Skeletal muscle satellite cell (primary cell): Measurements from ENCODE around the gene FREM2.

ENCODE experiments used
- H3K27me3 ChIP-seq: 2 replicates; pipeline ENCODE4 v1.7.0; 2013; ENCODE audit warnings: low read length; ENCODE audit not compliant: control insufficient read depth, insufficient read depth
- H3K36me3 ChIP-seq: 2 replicates; pipeline ENCODE4 v1.7.0; 2013; ENCODE audit warnings: mild to moderate bottlenecking, control low read depth, low read length; ENCODE audit not compliant: insufficient read depth
- H3K4me1 ChIP-seq: 2 replicates; pipeline ENCODE4 v1.7.0; 2013; ENCODE audit warnings: low read length; ENCODE audit not compliant: control insufficient read depth, insufficient read depth
- H3K4me2 ChIP-seq: 2 replicates; pipeline ENCODE4 v1.7.0; 2013; ENCODE audit warnings: mild to moderate bottlenecking, low read length
- H3K4me3 ChIP-seq: 2 replicates; pipeline ENCODE4 v1.7.0; 2013; ENCODE audit warnings: low read length
- H3K9ac ChIP-seq: 2 replicates; pipeline ENCODE4 v1.7.0; 2013; ENCODE audit warnings: mild to moderate bottlenecking, low read depth, low read length, moderate library complexity
- H3K9me3 ChIP-seq: replicated peaks from 2 replicates; pipeline ENCODE4 v1.7.0; 2013; ENCODE audit warnings: mild to moderate bottlenecking, control low read depth, low read length

The FREM2 gene

DNA sequence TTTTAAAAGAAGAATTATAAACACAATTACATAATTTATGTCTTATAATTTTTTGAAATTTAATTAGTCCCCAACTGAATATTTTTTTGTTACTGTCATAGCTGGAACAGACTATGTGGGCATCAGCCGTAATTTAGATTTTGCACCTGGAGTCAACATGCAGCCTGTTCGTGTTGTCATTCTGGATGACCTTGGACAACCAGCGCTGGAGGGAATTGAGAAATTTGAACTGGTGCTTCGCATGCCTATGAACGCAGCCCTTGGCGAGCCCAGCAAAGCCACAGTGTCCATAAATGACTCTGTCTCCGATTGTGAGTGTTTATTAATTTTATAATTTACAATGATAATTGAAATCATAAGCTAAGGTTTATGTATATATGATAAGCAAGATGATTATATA lies 161.5 kb downstream of the FREM2 start:
- Histone ChIP-seq H3K4me1 (no peaks in the 10 kb centered on the region), H3K27me3 (peaks cover 2% of the 10 kb centered on the region), H3K9ac (no peak overlapping the region), H3K4me2 (no peak overlapping the region), H3K4me3 (no peak overlapping the region), H3K36me3 (no peaks in the 10 kb centered on the region), H3K9me3 (no peaks in the 10 kb centered on the region)

DNA sequence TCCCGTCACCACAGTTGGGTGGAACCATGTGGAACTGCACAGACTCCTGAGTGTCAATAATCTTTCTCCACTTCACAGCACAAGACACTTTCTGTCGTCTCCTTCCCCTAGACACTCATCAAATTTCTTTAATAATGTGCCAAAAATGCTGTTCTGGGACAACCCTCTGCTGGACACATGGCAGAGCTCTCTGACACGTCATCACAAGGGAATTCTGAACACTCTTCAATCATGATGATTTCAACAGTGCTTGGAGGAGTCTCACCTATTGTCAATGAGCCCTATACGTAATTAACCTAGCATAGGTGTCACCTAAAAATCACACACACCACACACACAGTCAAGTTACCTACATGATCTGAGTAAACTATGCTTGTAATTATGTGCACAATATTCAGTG lies 162.4 kb downstream of the FREM2 start:
- Histone ChIP-seq H3K4me2 (no peak overlapping the region), H3K9me3 (no peaks in the 10 kb centered on the region), H3K9ac (no peak overlapping the region), H3K4me3 (no peak overlapping the region), H3K36me3 (no peaks in the 10 kb centered on the region), H3K27me3 (peaks cover 2% of the 10 kb centered on the region), H3K4me1 (no peaks in the 10 kb centered on the region)

DNA sequence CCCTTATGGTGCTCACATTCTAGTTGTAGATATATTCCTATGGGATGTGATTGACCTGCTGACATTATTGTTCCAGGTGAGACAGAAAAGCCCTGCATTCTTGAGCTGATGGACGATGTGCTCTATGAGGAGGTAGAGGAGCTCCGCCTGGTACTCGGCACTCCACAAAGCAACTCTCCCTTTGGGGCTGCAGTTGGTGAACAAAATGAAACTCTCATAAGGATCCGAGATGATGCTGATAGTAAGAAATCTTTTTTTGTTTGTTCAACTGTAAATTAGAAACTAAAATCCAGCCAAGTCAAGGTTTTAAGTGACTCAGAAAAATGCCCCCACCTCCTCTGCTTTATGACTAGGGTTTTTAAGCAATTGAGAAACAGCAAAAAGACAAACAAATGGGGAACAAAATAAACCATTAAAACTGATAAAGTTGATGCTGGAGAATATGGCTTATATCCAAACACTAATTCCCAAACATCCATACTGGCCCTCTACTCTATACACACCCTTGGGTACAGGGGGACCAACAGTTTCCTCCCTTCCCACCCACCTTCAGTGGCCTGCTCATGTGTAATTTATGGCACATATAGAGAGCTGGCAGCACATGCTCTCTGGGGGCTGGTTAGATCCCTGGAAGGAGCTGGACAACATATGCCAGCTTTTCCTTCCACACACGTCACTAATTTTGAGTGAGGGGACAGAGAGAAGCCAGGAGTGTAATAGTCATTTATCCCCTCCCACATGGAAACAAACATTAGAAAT lies 164.2 kb downstream of the FREM2 start:
- Histone ChIP-seq H3K36me3 (no peaks in the 10 kb centered on the region), H3K4me3 (no peak overlapping the region), H3K27me3 (peaks cover 3% of the 10 kb centered on the region), H3K9me3 (no peaks in the 10 kb centered on the region), H3K9ac (no peak overlapping the region), H3K4me1 (no peaks in the 10 kb centered on the region), H3K4me2 (no peak overlapping the region)

DNA sequence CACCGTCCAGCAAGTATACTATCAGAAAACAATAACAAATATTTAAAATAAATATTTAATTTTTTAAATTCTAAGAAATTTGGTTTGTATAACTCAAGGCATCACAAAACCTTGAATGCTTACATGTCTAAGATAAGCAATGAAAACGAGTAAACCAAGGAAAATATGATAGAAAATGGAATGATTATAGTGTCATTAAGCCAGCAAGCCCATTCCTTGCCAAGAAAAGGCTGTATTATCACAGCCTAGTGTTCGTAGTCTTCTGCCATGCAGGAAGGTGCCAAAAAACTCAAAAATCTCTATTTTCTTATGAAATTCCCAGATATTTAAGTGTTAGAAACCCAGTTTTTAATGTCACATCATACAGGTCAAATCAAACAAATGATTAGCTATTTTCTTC lies 167.3 kb downstream of the FREM2 start:
- Histone ChIP-seq H3K27me3 (peaks cover 7% of the 10 kb centered on the region), H3K4me2 (no peak overlapping the region), H3K4me1 (no peaks in the 10 kb centered on the region), H3K9ac (no peak overlapping the region), H3K36me3 (no peaks in the 10 kb centered on the region), H3K9me3 (no peaks in the 10 kb centered on the region), H3K4me3 (no peak overlapping the region)

DNA sequence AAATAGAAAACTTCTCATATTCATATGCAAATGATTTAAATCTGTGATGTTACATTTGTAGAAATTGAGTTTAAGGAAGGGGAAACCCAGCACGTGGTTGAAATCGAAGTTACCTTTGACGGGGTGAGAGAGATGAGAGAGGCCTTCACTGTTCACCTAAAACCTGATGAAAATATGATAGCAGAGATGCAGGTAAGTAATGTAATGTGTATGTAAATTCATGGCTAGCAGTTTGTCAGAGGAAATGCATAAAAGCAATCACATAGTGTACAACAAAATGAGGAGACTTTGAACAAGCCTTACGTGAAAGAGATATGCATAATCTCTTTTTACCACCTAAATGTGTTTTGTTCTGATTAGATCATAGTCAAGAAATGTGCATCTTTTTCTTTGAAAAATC lies 169.2 kb downstream of the FREM2 start:
- Histone ChIP-seq H3K9ac (no peak overlapping the region), H3K4me2 (no peak overlapping the region), H3K4me3 (no peak overlapping the region), H3K4me1 (no peaks in the 10 kb centered on the region), H3K9me3 (no peaks in the 10 kb centered on the region), H3K36me3 (no peaks in the 10 kb centered on the region), H3K27me3 (peaks cover 6% of the 10 kb centered on the region)

DNA sequence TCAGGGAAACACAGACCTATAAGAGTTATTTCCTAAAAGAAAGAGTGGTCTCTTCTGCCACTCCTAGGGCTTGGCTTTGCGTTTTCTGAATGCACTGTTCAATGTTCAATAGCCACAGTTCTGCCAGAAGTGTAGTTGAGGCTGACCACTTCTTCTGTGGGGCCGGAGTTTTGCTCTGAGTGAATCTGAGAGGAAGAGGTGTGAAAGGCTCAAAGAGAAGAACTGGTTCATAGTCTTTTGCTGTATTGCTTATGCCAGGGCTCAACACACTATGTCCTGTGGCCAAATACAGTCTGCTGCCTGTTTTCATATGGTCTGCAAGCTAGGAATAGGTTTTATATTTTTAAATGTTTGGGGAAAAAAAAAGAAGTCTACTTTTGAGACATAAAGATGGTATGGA lies 175.6 kb downstream of the FREM2 start:
- peaks cover 6% of the 10 kb centered on the region for H3K27me3 ChIP-seq
- H3K9me3 ChIP-seq: no peaks in the 10 kb centered on the region
- H3K36me3 ChIP-seq: no peaks in the 10 kb centered on the region
- no peak overlapping the region for H3K9ac ChIP-seq
- H3K4me2 ChIP-seq: no peak overlapping the region
- H3K4me3 ChIP-seq: no peak overlapping the region
- no peaks in the 10 kb centered on the region for H3K4me1 ChIP-seq

DNA sequence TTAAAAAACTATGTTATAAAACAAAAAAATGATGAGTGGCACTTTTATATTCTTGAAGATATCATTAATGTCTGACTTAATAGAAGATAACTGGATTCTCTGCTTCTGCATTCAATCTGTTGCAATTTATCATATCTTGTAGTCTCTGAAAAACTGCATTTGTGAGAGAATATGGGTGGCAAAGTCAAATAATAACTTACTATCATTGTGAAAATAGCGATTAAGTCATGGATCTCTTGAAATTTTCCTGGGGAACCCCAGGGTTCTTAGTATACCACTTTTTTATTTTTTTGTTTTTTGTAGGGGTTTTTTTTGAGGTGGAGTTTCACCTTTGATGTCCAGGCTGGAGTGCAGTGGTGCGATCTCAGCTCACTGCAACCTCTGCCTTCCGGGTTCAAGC lies 176.7 kb downstream of the FREM2 start:
- H3K4me1 ChIP-seq: no peaks in the 10 kb centered on the region
- H3K27me3 ChIP-seq: peaks cover 6% of the 10 kb centered on the region
- no peaks in the 10 kb centered on the region for H3K9me3 ChIP-seq
- H3K4me3 ChIP-seq: no peak overlapping the region
- H3K36me3 ChIP-seq: no peaks in the 10 kb centered on the region
- no peak overlapping the region for H3K4me2 ChIP-seq
- no peak overlapping the region for H3K9ac ChIP-seq

DNA sequence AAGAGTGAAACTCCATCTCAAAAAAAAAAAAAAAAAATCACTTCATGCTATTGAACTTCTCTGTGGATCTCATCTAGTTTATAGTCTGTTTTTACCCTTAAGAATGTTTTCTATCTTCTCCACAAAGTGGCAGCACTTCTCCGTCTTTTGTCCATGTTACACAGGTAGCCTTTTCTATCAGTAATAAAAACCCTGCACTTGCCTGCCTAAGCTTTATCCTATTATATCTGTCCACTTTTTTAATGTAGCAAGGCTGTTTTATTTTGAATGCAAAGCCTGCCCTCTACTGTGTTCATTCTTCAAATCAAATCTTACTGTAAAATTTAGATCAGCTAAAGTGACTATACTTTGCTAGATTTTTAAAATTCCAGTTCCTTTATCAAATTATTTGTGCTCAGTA lies 179.8 kb downstream of the FREM2 start:
- H3K9ac ChIP-seq: no peak overlapping the region
- no peaks in the 10 kb centered on the region for H3K4me1 ChIP-seq
- peaks cover 9% of the 10 kb centered on the region for H3K27me3 ChIP-seq
- H3K9me3 ChIP-seq: no peaks in the 10 kb centered on the region
- no peaks in the 10 kb centered on the region for H3K36me3 ChIP-seq
- H3K4me3 ChIP-seq: no peak overlapping the region
- H3K4me2 ChIP-seq: no peak overlapping the region

DNA sequence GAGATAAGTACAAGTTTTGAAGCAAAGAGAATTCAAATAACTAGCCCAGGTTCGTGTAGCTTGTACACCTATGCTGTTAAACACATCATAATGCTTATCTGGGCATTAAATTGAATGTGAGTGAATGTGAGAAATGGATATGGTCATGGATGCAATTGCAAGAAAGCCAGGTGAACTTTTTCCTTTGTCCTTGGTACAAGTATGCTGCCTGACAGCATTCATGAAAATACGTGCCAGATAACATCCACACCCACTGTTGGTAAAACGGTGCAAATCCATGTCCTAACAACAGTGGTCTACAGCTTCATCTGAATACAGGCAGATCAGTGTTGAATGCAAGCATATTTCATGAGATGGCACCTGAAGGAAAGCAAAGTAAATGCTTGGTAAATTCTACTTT lies 181.5 kb downstream of the FREM2 start:
- Histone ChIP-seq H3K36me3 (no peaks in the 10 kb centered on the region), H3K27me3 (peaks cover 4% of the 10 kb centered on the region), H3K9me3 (no peaks in the 10 kb centered on the region), H3K4me1 (no peaks in the 10 kb centered on the region), H3K9ac (no peak overlapping the region), H3K4me2 (no peak overlapping the region), H3K4me3 (no peak overlapping the region)

DNA sequence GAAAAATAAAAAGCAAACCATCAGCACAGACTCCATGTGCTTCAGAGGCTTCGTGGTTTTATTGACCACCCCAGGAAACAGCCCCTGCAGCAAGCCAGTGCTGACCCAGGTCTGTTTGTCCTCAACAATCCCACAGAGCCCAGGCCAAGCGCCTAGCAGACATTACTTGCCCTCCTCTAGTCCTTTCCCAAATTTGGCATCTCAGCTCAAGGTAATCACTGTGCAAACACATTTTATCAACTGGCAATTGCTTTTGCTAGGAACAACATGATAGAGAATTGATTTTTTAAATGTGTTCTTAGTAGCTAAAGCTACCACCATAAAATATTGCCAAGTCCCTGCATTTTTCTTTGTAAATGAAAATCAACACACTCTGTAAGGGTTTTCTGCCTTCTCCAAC lies 182.0 kb downstream of the FREM2 start:
- H3K9ac ChIP-seq: no peak overlapping the region
- H3K27me3 ChIP-seq: peaks cover 6% of the 10 kb centered on the region

DNA sequence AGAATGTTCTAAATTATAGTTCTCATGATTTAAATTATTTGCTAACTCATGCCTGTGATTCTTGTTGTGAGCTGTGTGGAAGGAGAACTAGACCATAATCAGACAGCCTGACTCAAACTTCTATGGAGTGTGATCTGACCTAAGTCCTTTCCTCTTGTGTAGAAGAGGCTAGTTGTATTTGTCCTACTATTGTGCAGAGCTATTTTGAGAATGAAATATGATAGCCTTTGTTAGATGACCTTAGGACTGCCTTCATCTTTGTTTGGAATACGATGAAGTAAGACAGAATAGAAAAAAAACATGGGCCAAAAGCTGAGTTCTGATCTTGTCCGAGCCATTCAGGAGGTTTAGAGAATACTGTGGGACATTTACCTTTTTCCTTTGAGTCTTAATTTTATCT lies 184.4 kb downstream of the FREM2 start:
- peaks cover 9% of the 10 kb centered on the region for H3K27me3 ChIP-seq
- no peaks in the 10 kb centered on the region for H3K36me3 ChIP-seq
- H3K9me3 ChIP-seq: no peaks in the 10 kb centered on the region
- H3K4me3 ChIP-seq: no peak overlapping the region
- H3K9ac ChIP-seq: no peak overlapping the region
- no peaks in the 10 kb centered on the region for H3K4me1 ChIP-seq
- no peak overlapping the region for H3K4me2 ChIP-seq

More for the DNA sequence above, 182.0 kb downstream of the FREM2 start:
- H3K36me3 ChIP-seq: no peaks in the 10 kb centered on the region
- no peaks in the 10 kb centered on the region for H3K4me1 ChIP-seq
- no peak overlapping the region for H3K4me3 ChIP-seq
- H3K4me2 ChIP-seq: no peak overlapping the region
- H3K9me3 ChIP-seq: no peaks in the 10 kb centered on the region

DNA sequence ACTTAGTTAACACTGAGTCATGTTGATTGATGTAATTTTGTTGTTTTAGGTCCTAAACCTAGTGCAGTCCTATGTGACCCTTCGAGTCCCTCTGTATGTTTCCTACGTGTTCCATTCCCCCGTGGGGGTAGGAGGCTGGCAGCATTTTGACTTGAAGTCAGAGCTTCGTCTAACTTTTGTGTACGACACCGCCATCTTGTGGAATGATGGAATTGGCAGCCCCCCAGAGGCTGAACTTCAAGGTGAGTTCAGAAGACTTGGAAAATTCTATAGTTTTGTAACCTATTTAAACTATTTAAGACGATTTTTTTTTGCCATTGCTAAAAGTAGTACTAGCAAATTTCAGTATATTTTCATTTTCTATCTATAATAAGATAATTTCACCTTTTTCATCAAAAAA lies 185.8 kb downstream of the FREM2 start:
- H3K4me1 ChIP-seq: no peaks in the 10 kb centered on the region
- H3K9ac ChIP-seq: no peak overlapping the region
- no peak overlapping the region for H3K4me3 ChIP-seq
- H3K4me2 ChIP-seq: peak overlapping the region; percentile 4
- no peaks in the 10 kb centered on the region for H3K36me3 ChIP-seq
- H3K27me3 ChIP-seq: peaks cover 18% of the 10 kb centered on the region
- no peaks in the 10 kb centered on the region for H3K9me3 ChIP-seq
